Kidney (tissue), 14 donors: Measurements from ENCODE around the gene PHACTR3. TPM values are rescaled to one million over a fixed set of nuclear protein-coding genes. Genes with fewer than 3 reads are reported as not detected.

Experiments used
- DNase-seq, 5 donors: peaks; one replicate each; pipeline ENCODE4 v3.0.0-alpha.2; 2013 to 2020
- FAIRE-seq: peaks from 2 replicates; lab custom pipeline; 2012; peaks lifted over from hg19 to GRCh38; lab: Jason Lieb, UNC
- H3K27ac ChIP-seq, 2 donors: one replicate each; pipeline ENCODE4 v1.7.0; 2013; ENCODE audit warnings: low read depth in 2 of 2, low read length in 2 of 2, inconsistent platforms in 1 of 2
- H3K27me3 ChIP-seq: one replicate; pipeline ENCODE4 v1.7.1; 2013; ENCODE audit warnings: low read length, inconsistent platforms; ENCODE audit not compliant: control insufficient read depth, insufficient read depth
- H3K36me3 ChIP-seq, 3 donors: one replicate each; pipeline versions ENCODE4 v1.7.0 to v1.7.1; 2013; ENCODE audit warnings: low read length in 3 of 3, control low read depth in 1 of 3, inconsistent platforms in 1 of 3; ENCODE audit not compliant: insufficient read depth in 3 of 3, control insufficient read depth in 2 of 3
- H3K4me1 ChIP-seq, 3 donors: one replicate each; pipeline versions ENCODE4 v1.7.0 to v1.7.1; 2013; ENCODE audit warnings: low read length in 3 of 3, inconsistent platforms in 1 of 3, low read depth in 1 of 3; ENCODE audit not compliant: control insufficient read depth in 2 of 3, insufficient read depth in 2 of 3
- H3K4me3 ChIP-seq, 3 donors: one replicate each; pipeline versions ENCODE4 v1.7.0 to v1.8.1; 2013; ENCODE audit warnings: low read length in 3 of 3, control low read depth in 1 of 3, inconsistent platforms in 1 of 3
- H3K9ac ChIP-seq, 3 donors: one replicate each; pipeline versions ENCODE4 v1.7.0 to v1.7.1; 2013; ENCODE audit warnings: low read length in 3 of 3, control low read depth in 1 of 3, inconsistent platforms in 1 of 3
- H3K9me3 ChIP-seq, 3 donors: one replicate each; pipeline versions ENCODE4 v1.7.0 to v1.7.1; 2013; ENCODE audit warnings: low read length in 3 of 3, control low read depth in 1 of 3, inconsistent platforms in 1 of 3; ENCODE audit not compliant: control insufficient read depth in 2 of 3, insufficient read depth in 1 of 3
- CTCF ChIP-seq: IDR thresholded peaks from 3 replicates; pipeline ENCODE4 v1.5.1; 2012; ENCODE audit warnings: mild to moderate bottlenecking, moderate library complexity, borderline replicate concordance; ENCODE audit not compliant: insufficient read depth; ENCODE audit errors: extremely low read depth
- intact Hi-C: fragments of 100-400 bp; cut with DNase I; formaldehyde crosslinking; loops from one replicate; pipeline ENCODE4 v1.11.1; 2022
- polyA plus RNA-seq: library from polyadenylated mRNA; stranded (reverse); fragments of 350-450 nt; fragmentation: Illumina TruSeq; extraction: RNeasy Lipid Tissue Mini Kit (QIAGEN cat#74804); gene quantifications from one replicate; pipeline ENCODE4 v1.2.3, GENCODE V29; 2014; ENCODE audit warnings: low read depth, low replicate concordance; ENCODE audit not compliant: insufficient read depth
- total RNA-seq: library from RNA; stranded (reverse); fragmentation: NEBNext Ultra II Directional; extraction: Animal tissue kit (Norgen Biotek cat#: 25700); gene quantifications from one replicate; pipeline ENCODE4 v1.2.1, GENCODE V29; 2021
- donor health status: control.
- donor health status: control.
- donor health status: control.
- donor health status: control.
- donor health status: control.
- donor health status: DM: yes; HTN: yes; CAD: no.
- donor health status: Normal renal cell carcinoma (clear cell type).

PHACTR3 gene
- total and polyA plus RNA-seq, 2 donors from 2014 or later, result 1.7 to 12.3 TPM

- DNase-seq (peak in 3 of 5 donors; percentile 64 to 71 (median 69)), FAIRE-seq (no peak)
- Histone ChIP-seq H3K27ac (no peak overlapping the region), H3K9me3 (no peaks in the 10 kb centered on the region), H3K36me3 (no peaks in the 10 kb centered on the region), H3K27me3 (peaks cover 4% of the 10 kb centered on the region), H3K4me3 (no peak overlapping the region), H3K9ac (no peak overlapping the region), H3K4me1 (no peaks in the 10 kb centered on the region)
- intact Hi-C loops, result no loop called here
- peak; percentile 76 for TF ChIP-seq CTCF
Observed at GRCh38 chr20:59598625-59599310, 5.6 kb upstream of the PHACTR3 start.

GRCh38 chr20:59599941-59600340 is 4.4 kb upstream of the PHACTR3 start:
- DNase-seq (no peak), FAIRE-seq (no peak)
- H3K4me1 ChIP-seq, result no peaks in the 10 kb centered on the region
- no peak overlapping the region for H3K27ac ChIP-seq
- no peak overlapping the region for H3K4me3 ChIP-seq
- H3K36me3 ChIP-seq, result no peaks in the 10 kb centered on the region
- no peak for TF ChIP-seq CTCF
- intact Hi-C loops, result no loop called here
- H3K9me3 ChIP-seq, result no peaks in the 10 kb centered on the region
- H3K9ac ChIP-seq, result no peak overlapping the region
- peaks cover 4% of the 10 kb centered on the region for H3K27me3 ChIP-seq

GRCh38 chr20:59600472-59600871 is 3.9 kb upstream of the PHACTR3 start:
- DNase-seq, result no peak
- intact Hi-C loops, result no loop called here

More at GRCh38 chr20:59600472-59600871, 3.9 kb upstream of the PHACTR3 start:
- Histone ChIP-seq H3K4me1 (no peaks in the 10 kb centered on the region), H3K27ac (no peak overlapping the region), H3K27me3 (peaks cover 4% of the 10 kb centered on the region), H3K36me3 (no peaks in the 10 kb centered on the region), H3K4me3 (no peak overlapping the region), H3K9ac (no peak overlapping the region), H3K9me3 (no peaks in the 10 kb centered on the region)
- FAIRE-seq, result no peak
- no peak for TF ChIP-seq CTCF
